ENCODE measurements around the gene ABRAXAS1. TPM values are rescaled to one million over a fixed set of nuclear protein-coding genes. Genes with fewer than 3 reads are reported as not detected.
"Not testable (repeated sequence)": the region's sequence is repeated elsewhere in the genome, so short reads cannot be mapped to it uniquely, and the experiment has no call there.

Gene ABRAXAS1
- total RNA-seq, 2 experiments from 2014 or later, result 19.4 to 20.6 TPM

GRCh38 chr4:83510442-83510841, 25.5 kb upstream of the ABRAXAS1 start:
- Mint-ChIP-seq H3K9me3 (no peaks in the 10 kb centered on the region), H3K27me3 (no peaks in the 10 kb centered on the region), H3K4me3 (no peak overlapping the region), H3K27ac (no peak overlapping the region), H3K4me1 (ENCODE audit: low read depth) (no peaks in the 10 kb centered on the region), H3K36me3 (ENCODE audit: low read depth) (no peaks in the 10 kb centered on the region)
- ChIA-PET POLR2A (no interaction called here), CTCF (interaction anchor here (0.7 to 6.3 kb wide), 6 partner anchors 19 to 132 kb away, joined by 3 to 76 read pairs (median 4); partner anchors contain the start of gene GPAT3)
- DNase-seq (no peak), ATAC-seq (no peak)
- intact Hi-C loops (cut with micrococcal nuclease), result no loop called here
- TF ChIP-seq CTCF (IDR thresholded peaks at IDR 0.05), result no peak

- H3K4me1 Mint-ChIP-seq (ENCODE audit: low read depth); H3K27me3 Mint-ChIP-seq; H3K9me3 Mint-ChIP-seq; H3K27ac Mint-ChIP-seq; H3K4me3 Mint-ChIP-seq; H3K36me3 Mint-ChIP-seq (ENCODE audit: low read depth): not testable (repeated sequence)
- ChIA-PET CTCF (interaction anchor here (1.0 to 6.3 kb wide), 15 partner anchors 11 to 138 kb away, joined by 3 to 76 read pairs (median 5); partner anchors contain the start of genes ABRAXAS1 and GPAT3), POLR2A (interaction anchor here (0.9 to 1.1 kb wide), 2 partner anchors 10 to 45 kb away, joined by 3 to 4 read pairs; no protein-coding TSS in a partner anchor)
- ATAC-seq (peak; percentile 67), DNase-seq (peak; percentile 73)
- intact Hi-C loops (cut with micrococcal nuclease), result loop anchor here (1.0 kb wide), 1 partner anchor 131 kb away; no protein-coding TSS in a partner anchor
- peak; percentile 82 for TF ChIP-seq CTCF (IDR thresholded peaks at IDR 0.05)
Measured at GRCh38 chr4:83509156-83509585, 24.3 kb upstream of the ABRAXAS1 start.

GRCh38 chr4:83504996-83505395, 20.1 kb upstream of the ABRAXAS1 start:
- ChIA-PET POLR2A (interaction anchor here (0.6 kb wide), 2 partner anchors 10 to 937 kb away, joined by 3 to 5 read pairs; no protein-coding TSS in a partner anchor), CTCF (interaction anchor here (1.1 to 2.3 kb wide), 2 partner anchors 134 to 136 kb away, joined by 3 to 7 read pairs; no protein-coding TSS in a partner anchor)
- Mint-ChIP-seq H3K27me3 (no peaks in the 10 kb centered on the region), H3K4me1 (ENCODE audit: low read depth) (peaks cover 12% of the 10 kb centered on the region), H3K9me3 (no peaks in the 10 kb centered on the region), H3K36me3 (ENCODE audit: low read depth) (no peaks in the 10 kb centered on the region), H3K4me3 (no peak overlapping the region), H3K27ac (peak overlapping the region; percentile 3)
- intact Hi-C loops (cut with micrococcal nuclease), result no loop called here
- DNase-seq (no peak), ATAC-seq (no peak)
- TF ChIP-seq CTCF (IDR thresholded peaks at IDR 0.05), result no peak

GRCh38 chr4:83504503-83504902, 19.6 kb upstream of the ABRAXAS1 start:
- Mint-ChIP-seq H3K4me3 (no peak overlapping the region), H3K4me1 (ENCODE audit: low read depth) (peaks cover 12% of the 10 kb centered on the region), H3K36me3 (ENCODE audit: low read depth) (no peaks in the 10 kb centered on the region), H3K27ac (peak overlapping the region; percentile 3), H3K27me3 (no peaks in the 10 kb centered on the region), H3K9me3 (no peaks in the 10 kb centered on the region)
- DNase-seq, result no peak
- POLR2A ChIA-PET, result interaction anchor here (0.6 kb wide), 1 partner anchor 937 kb away, joined by 5 read pairs; no protein-coding TSS in a partner anchor
- CTCF ChIA-PET, result interaction anchor here (1.1 to 2.3 kb wide), 3 partner anchors 22 to 136 kb away, joined by 3 to 7 read pairs (median 3); no protein-coding TSS in a partner anchor
- intact Hi-C loops (cut with micrococcal nuclease), result no loop called here
- ATAC-seq, result no peak
- TF ChIP-seq CTCF (IDR thresholded peaks at IDR 0.05), result no peak

- Mint-ChIP-seq H3K27ac (peak overlapping the region; percentile 3), H3K4me1 (ENCODE audit: low read depth) (peaks cover 12% of the 10 kb centered on the region), H3K27me3 (no peaks in the 10 kb centered on the region), H3K4me3 (no peak overlapping the region), H3K9me3 (no peaks in the 10 kb centered on the region), H3K36me3 (ENCODE audit: low read depth) (no peaks in the 10 kb centered on the region)
- TF ChIP-seq CTCF (IDR thresholded peaks at IDR 0.05), result no peak
- intact Hi-C loops (cut with micrococcal nuclease), result no loop called here
- DNase-seq (peak; percentile 30), ATAC-seq (peak; percentile 47)
- POLR2A ChIA-PET, result no interaction called here
- CTCF ChIA-PET, result interaction anchor here (1.1 to 2.3 kb wide), 4 partner anchors 22 to 141 kb away, joined by 3 to 7 read pairs (median 3); no protein-coding TSS in a partner anchor
Measured at GRCh38 chr4:83503974-83504373, 19.1 kb upstream of the ABRAXAS1 start.

- H3K36me3 Mint-ChIP-seq (ENCODE audit: low read depth); ATAC-seq; H3K9me3 Mint-ChIP-seq; H3K27me3 Mint-ChIP-seq; DNase-seq; intact Hi-C loops (cut with micrococcal nuclease); H3K27ac Mint-ChIP-seq; H3K4me3 Mint-ChIP-seq: not testable (repeated sequence)
- H3K4me1 Mint-ChIP-seq (ENCODE audit: low read depth), result peaks cover 12% of the 10 kb centered on the region
- ChIA-PET CTCF (interaction anchor here (0.6 kb wide), 1 partner anchor 71 kb away, joined by 4 read pairs; no protein-coding TSS in a partner anchor), POLR2A (interaction anchor here (0.5 kb wide), 1 partner anchor 26 kb away, joined by 3 read pairs; no protein-coding TSS in a partner anchor)
Measured at GRCh38 chr4:83501671-83502070, 16.8 kb upstream of the ABRAXAS1 start.
